Measurements from ENCODE around the gene GPR32.
"Not testable (repeated sequence)": the region's sequence is repeated elsewhere in the genome, so short reads cannot be mapped to it uniquely, and the experiment has no call there.

Gene GPR32

DNA sequence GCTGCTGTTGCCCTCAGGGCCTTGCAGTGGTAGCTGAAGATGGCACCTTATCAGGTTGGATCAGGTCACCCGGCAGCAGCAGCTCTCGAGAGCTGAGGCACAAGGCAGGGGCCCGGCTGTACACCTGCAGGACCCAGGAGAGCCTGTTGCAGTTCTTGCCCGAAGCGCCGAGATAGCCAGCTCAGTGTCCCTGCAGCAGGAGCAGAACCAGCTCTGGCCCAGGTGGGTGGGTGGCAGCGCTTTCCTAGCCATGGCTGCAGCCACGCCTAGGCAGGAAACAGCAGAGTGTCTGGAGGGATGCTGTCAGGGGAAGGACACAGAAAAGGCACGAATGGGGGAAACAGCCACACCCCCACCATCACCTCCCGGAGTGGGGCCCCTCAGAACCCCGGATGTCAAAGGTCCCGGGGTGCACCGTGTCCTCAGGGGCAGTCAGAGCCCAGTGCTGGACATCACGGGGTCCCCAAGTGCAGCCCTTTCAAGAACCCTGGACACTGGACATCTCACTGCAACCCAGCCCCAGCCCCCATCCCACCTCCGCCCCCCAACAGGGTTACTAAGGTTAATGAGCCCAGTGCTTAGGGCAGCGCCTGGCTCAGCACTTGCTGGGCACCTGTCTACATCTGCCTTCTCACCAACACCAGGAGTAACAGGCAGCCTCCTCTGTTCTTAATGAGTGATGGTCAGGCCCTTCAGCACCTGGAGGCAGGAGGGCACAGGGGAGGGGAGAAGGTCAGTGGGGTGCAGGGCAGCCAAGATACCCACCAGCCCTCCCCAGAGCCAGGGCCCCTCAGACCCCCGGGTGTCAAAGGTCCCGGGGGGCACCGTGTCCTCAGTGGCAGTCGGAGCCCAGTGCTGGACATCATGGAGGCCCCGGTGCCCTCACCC is 28.6 kb downstream of the GPR32 start:
- H3K4me3 ChIP-seq (replicated peaks; ENCODE audit: low read depth, low read length): no peak overlapping the region
- TF ChIP-seq, protein P1, sequence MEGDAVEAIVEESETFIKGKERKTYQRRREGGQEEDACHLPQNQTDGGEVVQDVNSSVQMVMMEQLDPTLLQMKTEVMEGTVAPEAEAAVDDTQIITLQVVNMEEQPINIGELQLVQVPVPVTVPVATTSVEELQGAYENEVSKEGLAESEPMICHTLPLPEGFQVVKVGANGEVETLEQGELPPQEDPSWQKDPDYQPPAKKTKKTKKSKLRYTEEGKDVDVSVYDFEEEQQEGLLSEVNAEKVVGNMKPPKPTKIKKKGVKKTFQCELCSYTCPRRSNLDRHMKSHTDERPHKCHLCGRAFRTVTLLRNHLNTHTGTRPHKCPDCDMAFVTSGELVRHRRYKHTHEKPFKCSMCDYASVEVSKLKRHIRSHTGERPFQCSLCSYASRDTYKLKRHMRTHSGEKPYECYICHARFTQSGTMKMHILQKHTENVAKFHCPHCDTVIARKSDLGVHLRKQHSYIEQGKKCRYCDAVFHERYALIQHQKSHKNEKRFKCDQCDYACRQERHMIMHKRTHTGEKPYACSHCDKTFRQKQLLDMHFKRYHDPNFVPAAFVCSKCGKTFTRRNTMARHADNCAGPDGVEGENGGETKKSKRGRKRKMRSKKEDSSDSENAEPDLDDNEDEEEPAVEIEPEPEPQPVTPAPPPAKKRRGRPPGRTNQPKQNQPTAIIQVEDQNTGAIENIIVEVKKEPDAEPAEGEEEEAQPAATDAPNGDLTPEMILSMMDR (IDR thresholded peaks at IDR 0.05; ENCODE audit: low read length, missing control alignments): no peak
- DNase-seq (ENCODE audit: low read depth): no peak

DNA sequence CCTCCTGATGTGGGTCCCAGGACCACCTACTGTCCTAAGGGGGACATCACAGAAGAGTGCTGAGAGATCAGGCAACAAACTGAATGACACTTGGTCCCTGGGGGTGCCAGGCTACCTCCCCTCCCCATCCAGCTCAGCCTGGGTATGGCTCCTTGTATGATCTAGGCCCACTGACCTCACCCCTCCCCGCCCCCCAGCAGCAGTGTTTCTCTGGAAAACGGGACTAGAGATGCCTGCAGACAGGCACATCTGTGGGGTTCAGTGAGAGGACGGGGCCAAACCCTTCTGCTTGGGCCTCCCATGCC is 29.2 kb downstream of the GPR32 start:
- TF ChIP-seq, protein P1 (IDR thresholded peaks at IDR 0.05; ENCODE audit: low read length, missing control alignments): no peak
- no peak for DNase-seq (ENCODE audit: low read depth)
- no peak overlapping the region for H3K4me3 ChIP-seq (replicated peaks; ENCODE audit: low read depth, low read length)

DNA sequence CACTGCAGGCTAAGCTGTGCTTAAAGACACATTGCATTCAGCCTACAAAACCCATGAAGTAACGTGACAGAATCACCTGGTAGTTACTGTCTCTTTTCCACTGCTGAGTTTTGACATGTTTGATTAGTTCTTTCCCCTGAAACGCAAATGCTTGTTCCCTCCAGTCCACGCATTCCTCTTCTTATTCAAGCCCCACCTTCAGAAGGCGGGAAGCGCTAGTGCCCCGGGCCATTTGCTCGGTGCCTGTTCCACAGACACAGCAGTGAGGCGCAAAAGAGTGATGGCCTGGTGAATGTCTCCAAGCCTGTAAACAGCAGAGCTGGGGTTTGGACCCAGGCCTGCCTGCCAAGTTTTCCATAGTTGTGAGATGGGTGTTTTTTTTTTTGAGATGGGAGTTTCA is 30.8 kb downstream of the GPR32 start:
- no peak for DNase-seq (ENCODE audit: low read depth)
- no peak overlapping the region for H3K4me3 ChIP-seq (replicated peaks; ENCODE audit: low read depth, low read length)
- TF ChIP-seq, protein P1 (IDR thresholded peaks at IDR 0.05; ENCODE audit: low read length, missing control alignments): no peak

DNA sequence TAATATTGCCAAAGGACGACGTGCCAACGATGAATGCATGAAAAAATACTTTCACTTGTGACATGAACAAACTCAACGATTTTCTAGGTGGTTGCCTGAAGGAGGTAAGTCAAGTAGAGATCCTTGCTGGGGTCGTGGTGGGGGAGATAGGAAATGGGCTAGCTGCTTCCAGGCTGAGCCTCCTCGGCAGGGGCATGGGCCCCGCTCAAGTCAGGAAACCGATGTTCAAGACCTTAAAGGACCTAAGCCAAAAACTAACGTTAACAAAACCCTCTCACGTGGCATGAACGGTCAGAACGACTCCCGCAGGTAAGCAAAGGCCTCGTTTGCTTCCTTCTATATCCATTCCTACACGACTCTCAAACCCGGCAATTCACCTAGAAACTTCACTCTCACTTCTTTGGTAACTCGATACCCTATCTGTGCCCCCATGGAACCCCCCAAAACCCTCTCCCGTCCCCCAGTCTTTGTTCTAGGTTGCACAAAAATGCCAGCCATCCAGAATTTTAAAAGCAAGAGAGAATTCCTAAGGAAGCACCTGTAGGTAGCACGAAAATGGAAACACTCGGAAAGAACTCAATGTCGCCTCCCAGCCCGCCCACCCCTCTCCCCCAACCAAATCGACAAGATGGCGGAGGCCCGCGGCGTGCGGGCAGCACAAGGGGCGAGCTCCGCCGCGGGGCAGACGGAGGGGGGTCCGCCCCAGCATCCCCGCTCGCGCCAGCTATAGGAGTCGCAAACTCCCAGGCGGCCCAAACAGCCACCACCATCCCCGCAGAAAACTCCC is 33.6 kb downstream of the GPR32 start:
- H3K4me3 ChIP-seq (replicated peaks; ENCODE audit: low read depth, low read length): peak overlapping the region; percentile 99
- TF ChIP-seq, protein P1 (IDR thresholded peaks at IDR 0.05; ENCODE audit: low read length, missing control alignments): no peak
- no peak for DNase-seq (ENCODE audit: low read depth)

DNA sequence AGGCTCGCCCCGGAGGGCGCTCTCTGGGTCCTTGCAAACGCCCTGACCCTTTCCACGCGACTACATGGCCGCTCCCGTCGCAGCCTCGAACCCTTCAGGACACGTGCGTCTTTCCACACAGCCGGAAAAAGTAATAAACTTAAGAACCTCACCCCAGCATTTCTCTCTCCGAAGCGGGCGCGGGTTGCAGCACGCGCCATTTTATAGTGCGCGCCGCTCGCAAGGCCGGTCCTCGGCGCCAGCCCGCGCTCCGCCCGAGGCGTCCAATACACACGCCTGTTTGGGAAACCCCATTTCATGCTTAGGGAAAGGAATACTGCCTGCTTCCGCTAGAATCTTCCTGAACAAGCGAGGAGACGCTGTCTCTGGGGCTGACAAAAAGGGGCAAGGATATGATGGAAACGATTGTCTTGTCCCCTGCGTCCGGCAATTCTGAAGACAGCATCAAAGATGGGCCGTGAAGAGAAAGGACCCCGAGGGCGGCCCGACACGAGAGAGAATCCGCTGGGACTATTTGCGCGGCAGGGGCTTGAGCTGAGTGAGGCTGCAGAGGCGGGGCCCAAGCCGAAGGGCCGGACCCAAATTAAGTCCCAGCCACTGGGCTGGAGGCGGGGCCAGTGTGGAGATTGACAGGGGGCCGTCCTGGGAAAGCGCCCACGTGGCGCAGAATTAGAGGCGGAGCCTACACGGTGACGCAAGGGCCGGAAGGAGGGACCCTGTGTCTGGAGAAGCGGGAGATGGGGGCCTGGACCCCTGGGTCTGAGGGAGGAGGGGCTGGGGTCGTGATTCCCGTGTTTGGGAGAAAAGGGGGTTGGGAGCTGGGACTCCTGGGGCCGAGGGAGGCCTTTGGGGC is 34.4 kb downstream of the GPR32 start:
- peak overlapping the region; percentile 99 for H3K4me3 ChIP-seq (replicated peaks; ENCODE audit: low read depth, low read length)
- TF ChIP-seq, protein P1 (IDR thresholded peaks at IDR 0.05; ENCODE audit: low read length, missing control alignments): no peak
- DNase-seq (ENCODE audit: low read depth): peak; percentile 99

DNA sequence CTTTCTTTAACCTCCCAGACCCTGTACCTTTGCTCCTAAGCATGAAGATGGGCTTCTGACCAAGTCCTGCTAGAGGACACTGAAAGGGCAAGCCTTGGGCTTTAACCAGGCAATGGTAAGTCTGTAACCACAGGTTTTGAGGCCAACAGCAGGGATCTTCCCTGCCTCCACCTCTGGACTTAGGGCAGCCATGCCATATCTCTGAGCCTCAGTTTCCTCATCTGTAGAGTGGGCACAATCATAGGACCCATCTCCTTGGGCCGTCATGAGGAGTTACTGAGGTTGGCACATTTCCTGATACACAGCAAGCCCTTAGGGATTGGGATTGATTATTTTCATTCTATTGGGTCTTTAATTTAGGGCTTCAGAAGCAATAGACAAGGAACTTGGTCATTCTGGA is 38.6 kb downstream of the GPR32 start:
- H3K4me3 ChIP-seq (replicated peaks; ENCODE audit: low read depth, low read length): no peak overlapping the region
- TF ChIP-seq, protein P1 (IDR thresholded peaks at IDR 0.05; ENCODE audit: low read length, missing control alignments): no peak
- no peak for DNase-seq (ENCODE audit: low read depth)

DNA sequence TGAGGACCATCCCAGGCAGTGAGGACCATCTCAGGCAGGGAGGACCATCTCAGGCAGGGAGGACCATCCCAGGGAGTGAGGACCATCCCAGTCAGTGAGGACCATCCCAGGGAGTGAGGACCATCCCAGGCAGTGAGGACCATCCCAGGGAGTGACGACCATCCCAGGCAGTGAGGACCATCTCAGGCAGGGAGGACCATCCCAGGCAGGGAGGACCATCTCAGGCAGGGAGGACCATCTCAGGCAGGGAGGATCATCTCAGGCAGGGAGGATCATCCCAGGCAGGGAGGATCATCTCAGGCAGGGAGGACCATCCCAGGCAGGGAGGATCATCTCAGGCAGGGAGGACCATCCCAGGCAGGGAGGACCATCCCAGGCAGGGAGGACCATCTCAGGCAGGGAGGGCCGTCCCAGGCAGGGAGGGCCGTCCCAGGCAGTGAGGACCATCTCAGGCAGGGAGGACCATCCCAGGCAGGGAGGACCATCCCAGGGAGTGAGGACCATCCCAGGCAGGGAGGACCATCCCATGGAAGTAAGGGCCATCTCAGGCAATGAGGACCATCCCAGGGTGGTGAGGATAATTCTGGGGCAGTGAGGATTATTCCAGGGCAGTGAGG is 41.5 kb downstream of the GPR32 start:
- H3K4me3 ChIP-seq (replicated peaks; ENCODE audit: low read depth, low read length); DNase-seq (ENCODE audit: low read depth): not testable (repeated sequence)

Measured in fibroblast of pulmonary artery (primary cell).